OCI-LY1 (cell line): ENCODE measurements around the gene CFAP61.

Experiments used
- EZH2 ChIP-seq: fragments of 200-600 bp; sonication (generic), shearing (Covaris generic); IDR thresholded peaks from 2 replicates; pipeline ENCODE4 v1.8.0; 2017; ENCODE audit warnings: borderline replicate concordance, mixed run types, mild to moderate bottlenecking, antibody characterized with exemption, low read length, moderate library complexity, mixed read lengths
- TF ChIP-seq, protein P1 (sequence below): fragments of 200-600 bp; sonication (generic), shearing (Covaris generic); IDR thresholded peaks from 2 replicates; pipeline ENCODE4 v1.5.1; 2017; ENCODE audit warnings: mild to moderate bottlenecking, antibody characterized with exemption, low read length, moderate library complexity, mixed read lengths

DNA sequence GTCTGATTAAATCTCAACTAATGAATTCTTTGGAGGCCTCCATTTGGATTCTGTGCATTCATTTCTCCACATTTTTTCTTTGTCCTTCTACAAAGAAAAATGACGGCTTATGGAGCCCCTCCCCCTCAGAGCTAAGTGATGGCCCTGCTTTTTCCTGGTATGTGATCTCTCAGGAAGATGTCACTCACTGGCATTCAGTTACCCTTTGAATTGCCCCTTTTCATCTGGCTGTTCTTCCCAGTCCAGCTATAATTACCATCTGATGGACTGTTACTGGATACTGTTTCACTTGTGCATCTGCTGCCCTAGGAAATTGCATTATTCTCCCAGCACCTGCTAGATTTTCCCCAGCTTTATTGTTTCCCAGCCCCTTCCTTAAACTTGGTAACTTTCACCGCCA is 151.9 kb downstream of the CFAP61 start:
- TF ChIP-seq, protein P1, sequence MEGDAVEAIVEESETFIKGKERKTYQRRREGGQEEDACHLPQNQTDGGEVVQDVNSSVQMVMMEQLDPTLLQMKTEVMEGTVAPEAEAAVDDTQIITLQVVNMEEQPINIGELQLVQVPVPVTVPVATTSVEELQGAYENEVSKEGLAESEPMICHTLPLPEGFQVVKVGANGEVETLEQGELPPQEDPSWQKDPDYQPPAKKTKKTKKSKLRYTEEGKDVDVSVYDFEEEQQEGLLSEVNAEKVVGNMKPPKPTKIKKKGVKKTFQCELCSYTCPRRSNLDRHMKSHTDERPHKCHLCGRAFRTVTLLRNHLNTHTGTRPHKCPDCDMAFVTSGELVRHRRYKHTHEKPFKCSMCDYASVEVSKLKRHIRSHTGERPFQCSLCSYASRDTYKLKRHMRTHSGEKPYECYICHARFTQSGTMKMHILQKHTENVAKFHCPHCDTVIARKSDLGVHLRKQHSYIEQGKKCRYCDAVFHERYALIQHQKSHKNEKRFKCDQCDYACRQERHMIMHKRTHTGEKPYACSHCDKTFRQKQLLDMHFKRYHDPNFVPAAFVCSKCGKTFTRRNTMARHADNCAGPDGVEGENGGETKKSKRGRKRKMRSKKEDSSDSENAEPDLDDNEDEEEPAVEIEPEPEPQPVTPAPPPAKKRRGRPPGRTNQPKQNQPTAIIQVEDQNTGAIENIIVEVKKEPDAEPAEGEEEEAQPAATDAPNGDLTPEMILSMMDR, result no peak
- no peak for TF ChIP-seq EZH2
